CD14-positive monocyte (primary cell): ENCODE measurements around the gene FOXC1. TPM values are rescaled to one million over a fixed set of nuclear protein-coding genes. Genes with fewer than 3 reads are reported as not detected.

ENCODE experiments used
- DNase-seq, 3 donors: peaks; one replicate each; pipeline ENCODE4 v3.0.0-alpha.2; 2011 to 2022
- H2AFZ ChIP-seq: 2 replicates; pipeline ENCODE4 v1.6.0; 2012; ENCODE audit warnings: mild to moderate bottlenecking, low read depth, low read length, inconsistent platforms; ENCODE audit not compliant: insufficient read depth, poor library complexity, severe bottlenecking
- H3K27ac ChIP-seq, 2 donors: 1 replicate in 1 of 2; 2 replicates in 1 of 2; pipeline ENCODE4 v1.5.1; 2012 to 2013; ENCODE audit warnings: low read length in 2 of 2, control low read depth in 1 of 2, inconsistent platforms in 1 of 2, low read depth in 1 of 2, mild to moderate bottlenecking in 1 of 2
- H3K27me3 ChIP-seq, 2 donors: one replicate each; pipeline versions ENCODE4 v1.6.0 to v1.6.1; 2011 to 2013; ENCODE audit warnings: low read length in 2 of 2; ENCODE audit not compliant: control insufficient read depth in 2 of 2, insufficient read depth in 2 of 2
- H3K36me3 ChIP-seq, 2 donors: replicated peaks in 1 of 2; 1 replicate in 1 of 2; 2 replicates in 1 of 2; pipeline versions ENCODE4 v1.5.1 to v1.6.1; 2012 to 2013; ENCODE audit warnings: low read length in 2 of 2, control low read depth in 1 of 2, inconsistent platforms in 1 of 2, mild to moderate bottlenecking in 1 of 2; ENCODE audit not compliant: insufficient read depth in 2 of 2, control insufficient read depth in 1 of 2
- H3K4me1 ChIP-seq, 2 donors: 1 replicate in 1 of 2; 2 replicates in 1 of 2; pipeline versions ENCODE4 v1.5.1 to v1.6.1; 2012 to 2013; ENCODE audit warnings: low read length in 2 of 2, control low read depth in 1 of 2, inconsistent platforms in 1 of 2, mild to moderate bottlenecking in 1 of 2, moderate library complexity in 1 of 2; ENCODE audit not compliant: insufficient read depth in 2 of 2, control insufficient read depth in 1 of 2
- H3K4me2 ChIP-seq: replicated peaks from 2 replicates; pipeline ENCODE3; 2012; ENCODE audit warnings: low read length, moderate library complexity, mild to moderate bottlenecking; ENCODE audit not compliant: poor library complexity, severe bottlenecking; ENCODE audit errors: extremely low read depth
- H3K4me3 ChIP-seq, 3 experiments: fragments of 200-600 bp in 1 of 3; sonication (generic) in 1 of 3; replicated peaks in 1 of 3; 1 replicate in 2 of 3; 2 replicates in 1 of 3; pipeline ENCODE4 v1.5.1; 2011 to 2013; ENCODE audit warnings: low read length in 3 of 3, mild to moderate bottlenecking in 3 of 3, control low read depth in 2 of 3, low read depth in 2 of 3, inconsistent platforms in 1 of 3, moderate library complexity in 1 of 3
- H3K79me2 ChIP-seq: 2 replicates; pipeline ENCODE4 v1.6.0; 2012; ENCODE audit warnings: mild to moderate bottlenecking, control low read depth, inconsistent platforms, low read length, moderate library complexity; ENCODE audit not compliant: insufficient read depth
- H3K9ac ChIP-seq: 2 replicates; pipeline ENCODE4 v1.6.0; 2017; ENCODE audit warnings: low read length, mild to moderate bottlenecking; ENCODE audit not compliant: insufficient read depth, poor library complexity, severe bottlenecking
- H3K9me3 ChIP-seq, 2 donors: replicated peaks in 1 of 2; 1 replicate in 1 of 2; 2 replicates in 1 of 2; pipeline versions ENCODE4 v1.5.1 to v1.6.1; 2012 to 2013; ENCODE audit warnings: low read length in 2 of 2, control low read depth in 1 of 2; ENCODE audit not compliant: control insufficient read depth in 1 of 2, insufficient read depth in 1 of 2
- H4K20me1 ChIP-seq: 2 replicates; pipeline ENCODE4 v1.6.0; 2012; ENCODE audit warnings: mild to moderate bottlenecking, low read length, control low read depth, moderate library complexity; ENCODE audit not compliant: insufficient read depth
- H3K27ac Mint-ChIP-seq, 7 donors: one replicate each; pipeline ENCODE4 v1.8.0; 2020; ENCODE audit warnings: mild to moderate bottlenecking in 7 of 7, mixed read lengths in 7 of 7, moderate library complexity in 6 of 7, inconsistent platforms in 2 of 7
- H3K27me3 Mint-ChIP-seq, 3 donors: one replicate each; pipeline ENCODE4 v1.8.0; 2021 to 2022; ENCODE audit warnings: low read depth in 3 of 3, mild to moderate bottlenecking in 3 of 3, mixed read lengths in 3 of 3, moderate library complexity in 3 of 3, inconsistent platforms in 1 of 3
- H3K36me3 Mint-ChIP-seq, 2 donors: one replicate each; pipeline ENCODE4 v1.8.0; 2020; ENCODE audit warnings: mixed read lengths in 2 of 2, inconsistent platforms in 1 of 2, mild to moderate bottlenecking in 1 of 2
- H3K4me1 Mint-ChIP-seq: one replicate; pipeline ENCODE4 v1.8.0; 2020; ENCODE audit warnings: mild to moderate bottlenecking, mixed read lengths
- H3K4me3 Mint-ChIP-seq, 2 donors: one replicate each; pipeline ENCODE4 v1.8.0; 2020; ENCODE audit warnings: mild to moderate bottlenecking in 2 of 2, mixed read lengths in 2 of 2, moderate library complexity in 1 of 2
- H3K9me3 Mint-ChIP-seq, 7 donors: one replicate each; pipeline ENCODE4 v1.8.0; 2020 to 2022; ENCODE audit warnings: mixed read lengths in 7 of 7, mild to moderate bottlenecking in 6 of 7, moderate library complexity in 6 of 7, inconsistent platforms in 2 of 7
- WGBS: methylation state at CpG from one replicate; pipeline ENCODE4 v1.1.5; 2013; ENCODE audit warnings: missing lambda C conversion rate; ENCODE audit not compliant: insufficient coverage; 5-methylcytosine and 5-hydroxymethylcytosine counted together
- intact Hi-C, 2 donors: fragments of 100-400 bp; cut with micrococcal nuclease; formaldehyde crosslinking; loops; one replicate each; pipeline versions ENCODE4 v1.15.0 to v1.15.1; 2023
- polyA plus RNA-seq, 3 donors: library from polyadenylated mRNA; depleted of rRNA in 1 of 3; unstranded in 2 of 3; stranded (reverse) in 1 of 3; fragments of 300-500 nt in 2 of 3; fragments of >200 nt in 1 of 3; fragmentation: Illumina TruSeq in 2 of 3; gene quantifications; 1 replicate in 2 of 3; 2 replicates in 1 of 3; pipeline ENCODE4 v1.2.3, GENCODE V29; 2012 to 2021
- TF ChIP-seq, protein P1 (sequence below): fragments of 200-600 bp; IDR thresholded peaks from one replicate; pipeline ENCODE4 v1.8.0; 2022; ENCODE audit warnings: antibody characterized with exemption, mild to moderate bottlenecking

The FOXC1 gene
- polyA plus RNA-seq, 3 donors, result 0.36 TPM; not detected in 2

DNA sequence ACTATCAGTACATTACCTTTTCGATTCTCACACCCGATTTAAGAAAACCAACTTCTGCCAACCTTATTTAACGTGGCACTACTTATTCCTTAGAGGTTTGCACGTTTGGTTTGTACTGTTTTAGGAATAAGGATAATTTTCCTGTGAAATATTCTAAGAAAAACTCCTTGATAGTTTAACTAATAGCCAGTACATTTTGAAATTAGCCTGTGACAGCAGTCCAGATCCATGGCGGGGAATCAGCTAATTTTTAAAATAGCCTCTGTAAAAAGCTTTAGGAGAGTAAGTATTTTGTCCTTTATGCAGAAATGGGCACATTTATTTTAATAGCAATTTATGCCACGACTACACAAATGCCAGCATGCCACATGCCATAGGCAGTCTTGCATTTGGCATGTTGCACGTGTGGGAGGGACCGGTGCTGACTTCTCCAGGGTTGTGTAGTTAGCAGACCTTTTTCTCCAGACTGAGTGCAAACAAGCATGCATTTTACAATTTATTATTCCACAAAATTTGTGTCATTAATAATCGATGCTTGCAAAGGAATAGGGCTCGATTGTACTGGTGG lies 6.2 kb downstream of the FOXC1 start:
- intact Hi-C loops, result loop anchor here in 1 of 2 donors (10.0 kb wide), 1 partner anchor 629 kb away; the partner anchor contains the start of gene GMDS
- DNase-seq, result no peak

DNA sequence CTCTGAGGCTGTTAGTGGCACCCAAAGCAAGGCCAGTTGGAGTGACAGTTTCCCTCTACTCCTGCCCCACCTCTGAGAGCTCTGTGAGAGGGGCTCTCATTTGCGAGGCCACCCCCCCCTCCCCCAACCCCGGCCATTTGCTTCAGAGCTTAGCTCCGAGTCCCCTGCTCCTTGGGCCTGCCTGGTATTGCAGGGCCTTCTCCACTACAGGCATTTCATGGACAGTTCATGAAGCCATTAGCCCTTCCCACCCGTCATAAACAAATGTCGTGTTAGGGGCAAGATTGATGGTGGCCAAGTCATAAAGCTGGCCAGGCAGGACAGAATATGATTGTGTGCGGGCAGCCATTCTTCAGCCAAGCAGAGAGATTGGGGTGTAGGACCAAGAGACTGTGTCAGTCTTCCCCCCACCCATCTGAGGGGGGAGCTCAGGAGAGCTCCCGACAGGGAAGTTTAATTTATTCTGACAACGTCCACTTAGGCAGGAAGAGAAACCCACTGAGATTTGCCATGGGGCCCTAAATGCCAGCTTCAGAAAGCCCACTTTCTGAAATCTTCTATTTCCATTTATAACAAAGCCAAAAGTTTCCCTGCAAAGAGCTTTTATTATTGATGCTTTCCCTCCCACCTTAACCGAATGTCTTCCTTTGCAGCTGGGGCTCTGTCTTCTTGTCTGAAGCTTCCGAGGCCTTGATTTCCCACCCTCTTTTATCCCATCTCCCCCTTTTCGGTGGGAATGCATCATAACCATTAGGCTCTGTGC lies 7.2 kb downstream of the FOXC1 start:
- no peak for DNase-seq
- no peaks in the 10 kb centered on the region for H3K36me3 ChIP-seq
- no peak overlapping the region for H3K4me2 ChIP-seq
- H3K27me3 ChIP-seq, result peaks cover 72 to 95% of the 10 kb centered on the region in 2 donors
- H3K4me1 Mint-ChIP-seq, result peaks cover 17% of the 10 kb centered on the region
- 49% methylated on average over 4 of the region's 11 CpGs for WGBS
- no peak overlapping the region for H3K27ac ChIP-seq
- intact Hi-C loops, result loop anchor here in 1 of 2 donors (10.0 kb wide), 1 partner anchor 628 kb away; the partner anchor contains the start of gene GMDS
- no peak overlapping the region for H3K4me3 ChIP-seq
- H3K4me1 ChIP-seq, result peaks cover 29 to 39% of the 10 kb centered on the region in 2 donors
- H3K4me3 Mint-ChIP-seq, result peak overlapping the region in 1 of 2 donors; percentile 65
- H3K9ac ChIP-seq, result no peak overlapping the region
- peaks cover 5 to 8% of the 10 kb centered on the region in 2 donors for H3K36me3 Mint-ChIP-seq
- peaks cover 0 to 23% of the 10 kb centered on the region in 2 donors for H3K9me3 ChIP-seq
- H3K27ac Mint-ChIP-seq, result no peak overlapping the region
- H2AFZ ChIP-seq, result no peak overlapping the region
- H3K9me3 Mint-ChIP-seq, result peaks cover 0 to 20% (median 7%) of the 10 kb centered on the region in 7 donors
- H4K20me1 ChIP-seq, result no peaks in the 10 kb centered on the region
- TF ChIP-seq, protein P1, sequence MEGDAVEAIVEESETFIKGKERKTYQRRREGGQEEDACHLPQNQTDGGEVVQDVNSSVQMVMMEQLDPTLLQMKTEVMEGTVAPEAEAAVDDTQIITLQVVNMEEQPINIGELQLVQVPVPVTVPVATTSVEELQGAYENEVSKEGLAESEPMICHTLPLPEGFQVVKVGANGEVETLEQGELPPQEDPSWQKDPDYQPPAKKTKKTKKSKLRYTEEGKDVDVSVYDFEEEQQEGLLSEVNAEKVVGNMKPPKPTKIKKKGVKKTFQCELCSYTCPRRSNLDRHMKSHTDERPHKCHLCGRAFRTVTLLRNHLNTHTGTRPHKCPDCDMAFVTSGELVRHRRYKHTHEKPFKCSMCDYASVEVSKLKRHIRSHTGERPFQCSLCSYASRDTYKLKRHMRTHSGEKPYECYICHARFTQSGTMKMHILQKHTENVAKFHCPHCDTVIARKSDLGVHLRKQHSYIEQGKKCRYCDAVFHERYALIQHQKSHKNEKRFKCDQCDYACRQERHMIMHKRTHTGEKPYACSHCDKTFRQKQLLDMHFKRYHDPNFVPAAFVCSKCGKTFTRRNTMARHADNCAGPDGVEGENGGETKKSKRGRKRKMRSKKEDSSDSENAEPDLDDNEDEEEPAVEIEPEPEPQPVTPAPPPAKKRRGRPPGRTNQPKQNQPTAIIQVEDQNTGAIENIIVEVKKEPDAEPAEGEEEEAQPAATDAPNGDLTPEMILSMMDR, result no peak
- H3K79me2 ChIP-seq, result no peaks in the 10 kb centered on the region
- peaks cover 82 to 98% (median 89%) of the 10 kb centered on the region in 3 donors for H3K27me3 Mint-ChIP-seq

More for the DNA sequence above, 6.2 kb downstream of the FOXC1 start:
- Histone ChIP-seq H2AFZ (no peak overlapping the region), H3K9ac (no peak overlapping the region), H3K36me3 (no peaks in the 10 kb centered on the region), H3K79me2 (no peaks in the 10 kb centered on the region), H4K20me1 (no peaks in the 10 kb centered on the region), H3K4me2 (no peak overlapping the region), H3K4me1 (peaks cover 31 to 48% of the 10 kb centered on the region in 2 donors), H3K27me3 (peaks cover 71 to 88% of the 10 kb centered on the region in 2 donors), H3K4me3 (no peak overlapping the region), H3K27ac (no peak overlapping the region), H3K9me3 (peaks cover 0 to 20% of the 10 kb centered on the region in 2 donors)
- Mint-ChIP-seq H3K27ac (no peak overlapping the region), H3K4me1 (peaks cover 19% of the 10 kb centered on the region), H3K9me3 (peaks cover 0 to 21% (median 9%) of the 10 kb centered on the region in 7 donors), H3K27me3 (peaks cover 77 to 99% (median 83%) of the 10 kb centered on the region in 3 donors), H3K36me3 (peaks cover 0 to 4% of the 10 kb centered on the region in 2 donors), H3K4me3 (peak overlapping the region in 1 of 2 donors; percentile 65)
- WGBS, result 80% methylated on average over 2 of the region's 10 CpGs
- TF ChIP-seq, protein P1, result no peak
